ENCODE measurements around the gene VPS9D1. TPM values are rescaled to one million over a fixed set of nuclear protein-coding genes. Genes with fewer than 3 reads are reported as not detected.

Gene VPS9D1
- polyA plus RNA-seq, 1 donor from 2014 or later = 29.9 TPM

GRCh38 chr16:89744813-89745212, 24.1 kb upstream of the VPS9D1 start:
- no peaks in the 10 kb centered on the region for H3K36me3 ChIP-seq (ENCODE audit: insufficient read depth, low read length)
- H3K27ac ChIP-seq (ENCODE audit: low read length) = no peak overlapping the region

GRCh38 chr16:89742948-89743347, 22.2 kb upstream of the VPS9D1 start:
- no peak overlapping the region for H3K4me2 ChIP-seq (ENCODE audit: low read length)
- H2AFZ ChIP-seq (ENCODE audit: low read depth, low read length) = no peak overlapping the region
- no peak for TF ChIP-seq CTCF (IDR thresholded peaks at IDR 0.05; ENCODE audit: poor library complexity, severe bottlenecking)
- no peak for TF ChIP-seq REST (IDR thresholded peaks at IDR 0.05; ENCODE audit: borderline replicate concordance)
- no peaks in the 10 kb centered on the region for H3K36me3 ChIP-seq (ENCODE audit: insufficient read depth, low read length)
- H3K4me3 ChIP-seq (ENCODE audit: low read length) = no peak overlapping the region
- no peaks in the 10 kb centered on the region for H4K20me1 ChIP-seq (ENCODE audit: insufficient read depth)
- no peaks in the 10 kb centered on the region for H3F3A ChIP-seq (ENCODE audit: insufficient read depth, low read length, poor library complexity, severe bottlenecking)
- no peaks in the 10 kb centered on the region for H3K27me3 ChIP-seq (ENCODE audit: insufficient read depth, low read depth, low read length)
- no peaks in the 10 kb centered on the region for H3K9me3 ChIP-seq (ENCODE audit: low read length)
- H3K9ac ChIP-seq (ENCODE audit: low read length) = no peak overlapping the region
- H3K79me2 ChIP-seq (replicated peaks; ENCODE audit: insufficient read depth, low read length) = no peaks in the 10 kb centered on the region
- no peak overlapping the region for H3K27ac ChIP-seq (ENCODE audit: low read length)
- H3K9me2 ChIP-seq (ENCODE audit: insufficient read depth, low read length) = no peaks in the 10 kb centered on the region

More at GRCh38 chr16:89744813-89745212, 24.1 kb upstream of the VPS9D1 start:
- H3K4me2 ChIP-seq (ENCODE audit: low read length) = no peak overlapping the region
- H2AFZ ChIP-seq (ENCODE audit: low read depth, low read length) = no peak overlapping the region
- no peaks in the 10 kb centered on the region for H3K9me2 ChIP-seq (ENCODE audit: insufficient read depth, low read length)
- no peaks in the 10 kb centered on the region for H3K79me2 ChIP-seq (replicated peaks; ENCODE audit: insufficient read depth, low read length)
- H3K4me3 ChIP-seq (ENCODE audit: low read length) = no peak overlapping the region
- no peak overlapping the region for H3K9ac ChIP-seq (ENCODE audit: low read length)
- no peaks in the 10 kb centered on the region for H3F3A ChIP-seq (ENCODE audit: insufficient read depth, low read length, poor library complexity, severe bottlenecking)
- TF ChIP-seq RAD21 (conservative IDR thresholded peaks at IDR 0.05) = no peak
- no peak for TF ChIP-seq TAF1 (IDR thresholded peaks at IDR 0.05; ENCODE audit: low read depth)
- no peak for TF ChIP-seq REST (IDR thresholded peaks at IDR 0.05; ENCODE audit: borderline replicate concordance)
- TF ChIP-seq EZH2 (IDR thresholded peaks at IDR 0.05; ENCODE audit: borderline replicate concordance, insufficient read depth, low read length, poor library complexity, severe bottlenecking) = no peak
- no peaks in the 10 kb centered on the region for H4K20me1 ChIP-seq (ENCODE audit: insufficient read depth)
- H3K9me3 ChIP-seq (ENCODE audit: low read length) = no peaks in the 10 kb centered on the region
- H3K27me3 ChIP-seq (ENCODE audit: insufficient read depth, low read depth, low read length) = no peaks in the 10 kb centered on the region

Measured in neural cell (in vitro differentiated cells).